Esophagus squamous epithelium (tissue), 5 donors: ENCODE measurements around the gene FBLN7. TPM values are rescaled to one million over a fixed set of nuclear protein-coding genes. Genes with fewer than 3 reads are reported as not detected.

ENCODE experiments used
- DNase-seq: peaks from one replicate; lab custom pipeline; 2025; lab: John Stamatoyannopoulos, UW
- H3K27ac ChIP-seq, 4 donors: fragments of 200-600 bp; sonication (generic); one replicate each; pipeline ENCODE4 v1.5.1; 2016 to 2019; ENCODE audit warnings: mild to moderate bottlenecking in 1 of 4
- H3K27me3 ChIP-seq, 4 donors: fragments of 200-600 bp; sonication (generic); 1 replicate in 3 of 4; 2 replicates in 1 of 4; pipeline versions ENCODE4 v1.5.1 to v1.6.0; 2017 to 2021; ENCODE audit warnings: antibody characterized with exemption in 1 of 4
- H3K36me3 ChIP-seq, 3 donors: fragments of 200-600 bp; sonication (generic); one replicate each; pipeline ENCODE4 v1.5.1; 2016 to 2019
- H3K4me1 ChIP-seq, 3 donors: fragments of 200-600 bp; sonication (generic); one replicate each; pipeline ENCODE4 v1.5.1; 2017 to 2019
- H3K4me3 ChIP-seq, 4 donors: fragments of 200-600 bp; sonication (generic); 1 replicate in 3 of 4; 2 replicates in 1 of 4; pipeline ENCODE4 v1.5.1; 2016 to 2019; ENCODE audit warnings: mild to moderate bottlenecking in 2 of 4, moderate library complexity in 1 of 4
- H3K9me3 ChIP-seq, 3 donors: fragments of 200-600 bp; sonication (generic); one replicate each; pipeline ENCODE4 v1.5.1; 2016 to 2019
- POLR2A ChIP-seq, 4 donors: fragments of 450-650 bp; IDR thresholded peaks; one replicate each; pipeline ENCODE4 v1.6.1; 2017; ENCODE audit warnings: antibody characterized with exemption in 4 of 4, mild to moderate bottlenecking in 4 of 4, moderate library complexity in 3 of 4
- WGBS, 2 donors: methylation state at CpG; one replicate each; pipeline ENCODE4 v1.1.5; 2018; 5-methylcytosine and 5-hydroxymethylcytosine counted together
- intact Hi-C: fragments of 100-400 bp; cut with DNase I; formaldehyde crosslinking; loops from one replicate; pipeline ENCODE4 v1.15.0; 2022
- total RNA-seq, 4 donors: library from RNA; depleted of rRNA; stranded (reverse); fragments of >200 nt; gene quantifications; one replicate each; pipeline ENCODE4 v1.1.0, GENCODE V29; 2016
- TF ChIP-seq, protein P1 (sequence below), 6 experiments: fragments of 450-650 bp in 4 of 6; fragments of 200-600 bp in 2 of 6; sonication (generic) in 2 of 6; IDR thresholded peaks; one replicate each; pipeline ENCODE4 v1.5.1; 2016 to 2019; ENCODE audit warnings: antibody characterized with exemption in 6 of 6, mild to moderate bottlenecking in 4 of 6, moderate library complexity in 4 of 6
- donor health status: DM: yes; HTN: yes; CAD: no.

Gene FBLN7
- total RNA-seq: 1 to 10 TPM in 3 of 4 donors, not detected in 1; 1.1 to 2.9 (median 2.5) TPM

GRCh38 chr2:112138159-112139032, at the start of gene FBLN7:
Gene FBLN7 (plus strand): TSS chr2:112138385. CDS start chr2:112138656, 271 bp downstream.
- peak within 1 kb of the TSS; percentile 25 to 59 (median 38) for H3K27ac ChIP-seq
- intact Hi-C loops: no loop called here

GRCh38 chr2:112089375-112089774, 48.8 kb upstream of the FBLN7 start:
- H3K9me3 ChIP-seq: no peaks in the 10 kb centered on the region
- 72 to 86% methylated on average over 5 of the region's 5 CpGs for WGBS, 2 donors
- H3K27me3 ChIP-seq: no peaks in the 10 kb centered on the region
- TF ChIP-seq, protein P1, sequence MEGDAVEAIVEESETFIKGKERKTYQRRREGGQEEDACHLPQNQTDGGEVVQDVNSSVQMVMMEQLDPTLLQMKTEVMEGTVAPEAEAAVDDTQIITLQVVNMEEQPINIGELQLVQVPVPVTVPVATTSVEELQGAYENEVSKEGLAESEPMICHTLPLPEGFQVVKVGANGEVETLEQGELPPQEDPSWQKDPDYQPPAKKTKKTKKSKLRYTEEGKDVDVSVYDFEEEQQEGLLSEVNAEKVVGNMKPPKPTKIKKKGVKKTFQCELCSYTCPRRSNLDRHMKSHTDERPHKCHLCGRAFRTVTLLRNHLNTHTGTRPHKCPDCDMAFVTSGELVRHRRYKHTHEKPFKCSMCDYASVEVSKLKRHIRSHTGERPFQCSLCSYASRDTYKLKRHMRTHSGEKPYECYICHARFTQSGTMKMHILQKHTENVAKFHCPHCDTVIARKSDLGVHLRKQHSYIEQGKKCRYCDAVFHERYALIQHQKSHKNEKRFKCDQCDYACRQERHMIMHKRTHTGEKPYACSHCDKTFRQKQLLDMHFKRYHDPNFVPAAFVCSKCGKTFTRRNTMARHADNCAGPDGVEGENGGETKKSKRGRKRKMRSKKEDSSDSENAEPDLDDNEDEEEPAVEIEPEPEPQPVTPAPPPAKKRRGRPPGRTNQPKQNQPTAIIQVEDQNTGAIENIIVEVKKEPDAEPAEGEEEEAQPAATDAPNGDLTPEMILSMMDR (IDR thresholded peaks at IDR 0.05): no peak
- no peak for TF ChIP-seq POLR2A (IDR thresholded peaks at IDR 0.05)
- no peak overlapping the region for H3K4me3 ChIP-seq
- H3K27ac ChIP-seq: no peak overlapping the region
- intact Hi-C loops: no loop called here
- peaks cover 0 to 3% (median 0%) of the 10 kb centered on the region in 3 donors for H3K4me1 ChIP-seq
- DNase-seq: no peak
- peaks cover 6 to 100% (median 35%) of the 10 kb centered on the region in 3 donors for H3K36me3 ChIP-seq

More at GRCh38 chr2:112138159-112139032, at the start of gene FBLN7:
- Histone ChIP-seq H3K36me3 (no peaks in the 10 kb centered on the region), H3K4me3 (peak within 1 kb of the TSS; percentile 44 to 80 (median 57)), H3K4me1 (peaks cover 4 to 16% (median 7%) of the 10 kb centered on the region in 3 donors), H3K9me3 (no peaks in the 10 kb centered on the region), H3K27me3 (peaks cover 0 to 14% (median 0%) of the 10 kb centered on the region in 4 donors)
- WGBS, 2 donors: 0 to 3% methylated on average over 18 of the region's 84 CpGs
- TF ChIP-seq POLR2A (IDR thresholded peaks at IDR 0.05): no peak
- TF ChIP-seq, protein P1 (IDR thresholded peaks at IDR 0.05): no peak
- no peak for DNase-seq

DNA sequence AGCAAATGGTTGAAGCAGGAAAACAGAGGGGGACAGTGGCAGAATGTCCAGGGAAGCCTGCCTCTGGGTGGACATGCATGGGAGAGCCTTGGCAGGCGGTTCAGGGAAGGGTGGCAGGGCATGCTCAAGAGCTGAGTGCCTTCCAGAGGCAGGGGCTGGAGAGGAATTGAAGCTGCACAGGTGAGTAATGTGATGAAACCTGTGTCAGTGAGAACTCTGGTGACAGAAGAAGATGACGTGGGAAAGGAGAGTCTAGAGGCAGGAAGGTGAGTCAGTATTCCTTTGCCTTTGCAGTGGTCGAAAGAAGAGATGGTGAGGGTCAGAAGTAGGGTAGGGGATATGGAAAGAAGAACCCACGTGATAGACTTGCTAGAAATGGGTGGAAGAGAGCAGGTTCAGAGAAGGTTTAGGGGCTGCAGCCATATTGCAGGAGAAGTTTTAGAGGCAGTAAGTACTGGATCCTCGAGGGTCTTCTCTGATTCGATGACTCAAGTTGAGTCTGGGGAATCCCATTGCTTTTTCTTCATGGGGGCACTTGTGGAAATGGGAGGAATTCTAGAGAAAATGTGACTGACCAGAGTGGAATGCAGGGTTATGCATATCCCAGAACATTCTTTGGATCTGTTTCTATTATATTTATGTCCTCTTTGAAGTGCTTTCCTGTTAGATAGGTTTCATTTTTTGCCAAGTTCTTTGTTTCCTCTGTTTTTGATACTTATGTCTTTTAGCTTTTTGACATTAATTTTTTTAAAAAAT, 45.7 kb upstream of the FBLN7 start:
- Histone ChIP-seq H3K9me3 (no peaks in the 10 kb centered on the region), H3K4me3 (no peak overlapping the region), H3K27me3 (no peaks in the 10 kb centered on the region), H3K4me1 (peaks cover 0 to 3% (median 0%) of the 10 kb centered on the region in 3 donors), H3K36me3 (peaks cover 15 to 100% (median 17%) of the 10 kb centered on the region in 3 donors), H3K27ac (peak overlapping the region in 1 of 4 donors; percentile 18)
- TF ChIP-seq POLR2A (IDR thresholded peaks at IDR 0.05): no peak
- TF ChIP-seq, protein P1 (IDR thresholded peaks at IDR 0.05): no peak
- DNase-seq: no peak
- intact Hi-C loops: no loop called here
- WGBS, 2 donors: 82 to 84% methylated on average over 6 of the region's 6 CpGs

DNA sequence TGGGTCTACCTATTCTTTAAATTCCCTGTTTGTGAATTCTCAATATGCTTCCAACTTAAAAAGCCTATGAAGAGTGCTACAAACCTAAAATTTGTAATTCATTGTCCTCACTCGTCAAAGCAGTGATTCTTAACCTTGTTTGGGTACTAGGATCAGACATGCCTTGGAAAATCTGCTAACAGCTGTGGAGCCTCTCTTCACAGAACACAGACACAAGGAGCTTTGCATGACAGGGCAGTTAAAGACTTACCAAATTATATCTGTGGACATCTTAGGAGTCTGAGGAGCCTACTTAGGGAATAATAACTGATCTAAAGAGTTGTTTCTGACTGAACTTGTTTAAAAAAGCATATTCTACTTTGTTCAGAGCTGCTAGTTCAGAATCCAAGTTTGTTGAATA, 45.0 kb upstream of the FBLN7 start:
- intact Hi-C loops: no loop called here
- peak overlapping the region in 1 of 4 donors; percentile 18 for H3K27ac ChIP-seq
- H3K4me3 ChIP-seq: no peak overlapping the region
- H3K27me3 ChIP-seq: no peaks in the 10 kb centered on the region
- TF ChIP-seq, protein P1 (IDR thresholded peaks at IDR 0.05): no peak
- no peak for TF ChIP-seq POLR2A (IDR thresholded peaks at IDR 0.05)
- DNase-seq: no peak
- H3K4me1 ChIP-seq: peaks cover 0 to 3% (median 0%) of the 10 kb centered on the region in 3 donors
- H3K9me3 ChIP-seq: no peaks in the 10 kb centered on the region
- 60 to 69% methylated on average over 1 of the region's 1 CpG for WGBS, 2 donors
- peaks cover 12 to 100% (median 13%) of the 10 kb centered on the region in 3 donors for H3K36me3 ChIP-seq
